HG02623 (cell line): ENCODE data around the gene CD48.

Experiments used
- ATAC-seq: cut with Tn5 transposase; IDR thresholded peaks from one replicate; pipeline ENCODE4 v1.9.1; 2021; ENCODE audit warnings: moderate library complexity; ENCODE audit not compliant: unreplicated experiment

Gene CD48

GRCh38 chr1:160711602-160712311 is at the start of gene CD48:
Gene CD48, minus strand, starts transcription at chr1:160711822. Its CDS starts 59 bp downstream, at chr1:160711763.
- peak; percentile 27 for ATAC-seq

GRCh38 chr1:160761046-160761445 is 49.4 kb upstream of the CD48 start:
- no peak for ATAC-seq

DNA sequence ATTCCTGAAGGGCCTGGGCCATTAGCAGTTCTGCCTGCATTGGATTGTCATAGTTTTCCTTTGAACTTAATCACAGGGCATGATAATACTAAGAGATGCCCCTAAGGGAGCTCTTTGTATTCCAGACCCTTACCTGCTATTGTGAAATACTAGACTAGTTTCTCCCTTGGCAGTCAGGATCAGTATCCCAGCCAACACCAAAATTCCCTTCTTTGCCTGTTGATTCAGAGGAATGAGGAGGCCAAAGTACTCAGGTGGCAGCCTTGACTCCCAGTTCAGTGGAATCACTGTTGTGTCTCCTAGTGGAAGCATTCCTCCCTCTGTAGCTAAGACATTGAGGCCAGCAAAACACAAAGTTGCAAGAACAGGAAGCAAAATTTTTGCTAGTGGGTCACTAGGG is 48.1 kb upstream of the CD48 start:
- ATAC-seq, result no peak

DNA sequence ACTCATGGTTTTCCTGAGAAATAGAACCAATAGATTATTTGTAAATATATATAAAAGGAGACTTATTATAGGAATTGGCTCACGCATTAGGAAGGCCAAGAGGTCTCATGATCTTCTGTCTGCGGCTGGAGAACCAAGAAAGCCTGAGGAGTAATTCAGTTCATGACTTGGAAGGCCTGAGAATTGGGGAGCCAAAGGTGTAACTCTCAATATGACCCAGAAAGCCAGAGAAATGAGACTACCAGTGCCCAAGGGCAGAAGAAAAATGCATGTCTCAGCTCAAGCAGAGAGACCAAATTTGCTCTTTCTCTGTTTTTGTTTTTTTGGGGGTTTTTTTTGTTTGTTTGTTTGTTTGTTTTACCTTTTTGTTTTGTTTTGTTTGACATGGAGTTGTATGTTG is 46.9 kb upstream of the CD48 start:
- no peak for ATAC-seq

GRCh38 chr1:160756849-160757201 is 45.2 kb upstream of the CD48 start:
- no peak for ATAC-seq

- ATAC-seq, result no peak
Measured at GRCh38 chr1:160755911-160756848, 44.6 kb upstream of the CD48 start.

DNA sequence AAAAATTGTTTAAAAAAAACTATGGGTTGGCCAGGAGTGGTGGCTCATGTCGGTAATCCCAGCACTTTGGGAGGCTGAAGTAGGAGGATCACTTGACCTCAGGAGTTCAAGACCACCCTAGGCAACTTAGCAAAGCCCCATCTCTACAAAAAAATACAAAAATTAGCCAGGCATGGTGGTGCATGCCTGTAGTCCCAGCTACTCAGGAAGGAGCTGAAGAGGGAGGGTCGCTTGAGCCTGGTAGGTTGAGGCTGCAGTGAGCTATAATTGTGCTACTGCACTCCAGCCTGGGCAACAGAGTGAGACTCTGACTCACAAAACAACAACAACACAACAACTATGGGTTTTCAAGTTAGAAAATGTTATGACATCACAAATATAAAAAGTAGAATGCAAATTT is 43.8 kb upstream of the CD48 start:
- no peak for ATAC-seq

DNA sequence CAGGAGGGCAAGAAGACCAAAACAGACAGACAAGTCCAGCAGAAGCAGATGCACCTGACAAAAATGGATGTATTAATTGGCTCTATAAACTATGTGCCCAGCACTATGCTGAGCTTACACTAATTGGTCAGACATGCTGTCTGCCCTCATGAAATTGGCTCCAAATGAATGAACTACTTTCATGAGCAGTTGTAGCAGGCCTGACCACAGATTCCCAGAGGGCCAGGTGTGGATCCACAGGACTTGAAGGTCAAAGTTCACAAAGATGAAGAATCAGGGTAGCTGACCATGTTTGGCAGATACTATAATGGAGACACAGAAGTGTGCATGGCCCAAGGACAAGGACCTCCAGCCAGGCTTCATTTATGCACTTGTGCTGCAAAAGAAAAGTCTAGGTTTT is 42.0 kb upstream of the CD48 start:
- no peak for ATAC-seq

GRCh38 chr1:160752924-160753323 is 41.3 kb upstream of the CD48 start:
- ATAC-seq, result no peak

DNA sequence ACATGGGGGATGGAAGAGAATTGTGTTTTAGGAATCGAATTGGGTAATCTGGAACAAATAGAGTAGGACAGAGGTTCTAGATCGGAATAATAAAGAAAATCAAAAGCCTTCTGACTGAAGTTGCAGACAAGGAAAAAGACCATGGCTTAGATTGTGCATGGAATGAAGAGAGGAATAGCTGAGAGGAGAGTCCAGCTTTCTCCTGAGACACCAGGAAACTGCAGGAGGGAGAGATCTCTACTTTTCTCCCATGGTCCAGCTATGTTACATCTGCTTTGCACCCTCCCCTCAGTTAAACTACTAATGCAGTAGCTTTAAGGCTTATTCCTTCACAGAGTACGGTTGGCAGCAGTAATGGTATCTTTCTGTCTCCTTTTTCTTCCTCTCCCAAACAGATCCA is 40.8 kb upstream of the CD48 start:
- no peak for ATAC-seq

GRCh38 chr1:160750608-160751007 is 39.0 kb upstream of the CD48 start:
- ATAC-seq, result no peak

- ATAC-seq, result no peak
Measured at GRCh38 chr1:160748878-160749269, 37.3 kb upstream of the CD48 start.

GRCh38 chr1:160748181-160748877 is 36.7 kb upstream of the CD48 start:
- no peak for ATAC-seq

- no peak for ATAC-seq
Measured at GRCh38 chr1:160747717-160748116, 36.1 kb upstream of the CD48 start.

- ATAC-seq, result no peak
Measured at GRCh38 chr1:160746836-160747500, 35.3 kb upstream of the CD48 start.

DNA sequence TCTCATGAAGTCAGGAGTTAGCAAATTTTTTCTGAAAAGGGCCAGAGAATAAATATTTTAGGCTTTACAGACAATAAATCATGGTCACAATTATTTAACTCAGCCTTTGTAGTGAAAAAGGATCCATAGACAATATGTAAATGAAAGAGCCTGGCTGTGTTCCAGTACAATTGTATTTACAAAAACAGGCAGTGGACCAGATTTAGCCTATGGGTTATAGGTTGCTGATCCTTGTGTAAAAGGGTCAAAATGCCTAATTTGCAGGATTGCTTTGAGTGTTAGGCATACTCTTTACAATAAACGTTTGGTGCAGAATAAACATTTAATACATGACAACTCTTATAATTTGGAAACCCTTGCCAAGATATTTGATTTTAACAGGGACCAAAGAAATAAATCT is 33.9 kb upstream of the CD48 start:
- no peak for ATAC-seq

DNA sequence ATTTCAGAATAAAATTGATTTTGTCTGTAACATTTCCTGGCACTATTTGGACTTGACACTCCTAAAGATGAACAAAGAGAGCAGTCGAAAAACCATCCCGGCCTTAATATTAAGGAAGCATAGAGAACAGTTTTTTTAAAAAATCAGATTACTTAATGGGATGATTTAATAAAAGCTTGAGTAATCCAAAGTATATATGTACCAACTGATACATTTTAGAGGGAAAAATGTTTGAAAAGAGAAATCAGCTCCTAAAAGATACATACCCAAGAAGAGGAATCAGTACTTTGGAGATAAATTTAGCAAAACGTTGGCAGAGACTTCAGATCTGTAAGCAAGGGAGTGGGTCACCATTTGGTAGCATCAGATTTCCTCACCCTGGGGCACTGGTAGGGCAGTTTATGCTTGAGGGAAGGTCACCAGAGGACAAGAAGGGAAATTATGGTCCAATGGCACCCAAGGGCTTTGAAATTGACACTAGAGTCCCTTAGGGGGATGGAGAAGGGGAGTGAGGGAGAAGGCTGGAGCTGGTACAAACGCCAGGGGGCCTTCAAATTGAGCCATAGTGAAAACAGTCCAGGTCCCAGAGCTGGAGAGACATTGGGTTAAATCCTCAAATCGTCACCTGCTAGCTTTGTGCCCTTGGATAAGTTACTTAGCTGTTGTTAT is 33.4 kb upstream of the CD48 start:
- ATAC-seq, result no peak

- ATAC-seq, result no peak
Measured at GRCh38 chr1:160744199-160744851, 32.7 kb upstream of the CD48 start.

GRCh38 chr1:160743266-160743665 is 31.6 kb upstream of the CD48 start:
- ATAC-seq, result no peak
